GM21526 (cell line): ENCODE data around the gene PSMA8.
"Not testable (repeated sequence)": the region's sequence is repeated elsewhere in the genome, so short reads cannot be mapped to it uniquely, and the experiment has no call there.

ENCODE experiments used
- ATAC-seq: cut with Tn5 transposase; IDR thresholded peaks from one replicate; pipeline ENCODE4 v1.9.1; 2021; ENCODE audit warnings: moderate library complexity; ENCODE audit not compliant: unreplicated experiment, low FRiP score

PSMA8 gene

DNA sequence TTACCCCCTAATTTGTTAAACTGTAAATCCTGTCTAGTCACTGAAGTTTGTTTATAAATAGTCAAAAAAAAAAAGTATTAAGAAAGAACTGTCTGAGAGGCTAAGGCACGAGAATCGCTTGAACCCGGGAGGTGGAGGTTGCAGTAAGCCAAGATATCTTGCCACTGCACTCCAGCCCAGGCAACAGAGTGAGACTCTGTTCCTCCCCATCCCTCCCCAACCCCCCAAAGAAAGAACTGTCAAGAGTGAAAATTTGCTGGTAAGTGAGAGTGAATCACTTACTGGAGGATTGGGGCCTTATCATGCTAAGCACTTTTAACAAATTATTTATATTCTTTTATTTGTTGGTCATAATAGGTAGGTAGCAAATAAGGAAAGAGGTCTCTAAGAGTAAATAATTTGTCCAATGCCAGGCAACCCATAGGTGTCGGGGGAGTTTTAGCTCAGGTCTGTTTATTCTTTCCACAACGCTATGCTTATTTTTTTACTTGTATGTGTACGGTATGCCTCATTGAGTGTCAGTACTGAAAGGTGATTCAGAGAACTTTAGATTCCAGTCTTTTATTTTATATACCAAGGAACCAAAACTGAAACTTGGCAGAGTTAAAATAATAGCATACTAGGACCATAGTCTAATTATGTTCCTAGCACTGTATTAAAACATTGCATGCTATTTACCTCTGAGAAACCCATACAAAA is 95.0 kb downstream of the PSMA8 start:
- no peak for ATAC-seq

DNA sequence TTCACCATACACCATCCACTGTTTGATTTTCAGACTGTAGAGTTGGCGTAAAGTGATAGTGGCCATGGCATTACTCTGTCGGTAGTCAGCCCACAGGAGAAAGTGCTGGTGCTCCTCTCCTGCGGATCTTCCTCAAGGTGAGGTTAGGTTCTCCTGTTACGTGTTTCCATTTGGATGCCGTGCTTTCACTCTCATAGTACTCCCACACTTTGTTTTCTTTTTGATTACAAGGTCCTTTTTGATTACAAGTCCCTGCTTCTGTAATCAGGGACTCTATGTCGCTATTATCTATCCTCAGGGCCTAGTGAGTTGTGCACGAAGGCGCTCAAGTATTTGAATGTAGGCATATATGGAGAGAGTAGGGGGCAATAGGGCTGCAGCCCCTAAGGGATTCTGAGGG is 96.8 kb downstream of the PSMA8 start:
- no peak for ATAC-seq

DNA sequence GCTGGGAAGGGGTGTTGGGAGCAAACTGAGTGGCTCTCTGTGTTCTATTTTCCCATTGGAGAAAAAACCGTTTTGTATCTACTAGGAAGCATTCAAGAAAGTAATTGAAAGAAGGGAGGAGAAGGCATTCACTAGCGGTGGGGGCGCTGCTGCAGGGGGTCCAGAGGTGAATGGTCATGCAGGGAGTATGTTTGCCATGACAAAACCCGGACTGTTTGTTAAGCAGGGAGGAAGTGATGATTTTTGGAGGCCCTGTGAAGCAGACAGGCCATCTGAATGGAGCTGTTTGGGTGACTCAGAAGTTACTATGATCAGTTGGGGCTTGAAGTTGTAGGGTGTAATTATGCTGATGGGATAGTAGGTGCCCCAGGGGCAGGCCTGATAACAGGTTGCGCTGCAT is 99.5 kb downstream of the PSMA8 start:
- no peak for ATAC-seq

DNA sequence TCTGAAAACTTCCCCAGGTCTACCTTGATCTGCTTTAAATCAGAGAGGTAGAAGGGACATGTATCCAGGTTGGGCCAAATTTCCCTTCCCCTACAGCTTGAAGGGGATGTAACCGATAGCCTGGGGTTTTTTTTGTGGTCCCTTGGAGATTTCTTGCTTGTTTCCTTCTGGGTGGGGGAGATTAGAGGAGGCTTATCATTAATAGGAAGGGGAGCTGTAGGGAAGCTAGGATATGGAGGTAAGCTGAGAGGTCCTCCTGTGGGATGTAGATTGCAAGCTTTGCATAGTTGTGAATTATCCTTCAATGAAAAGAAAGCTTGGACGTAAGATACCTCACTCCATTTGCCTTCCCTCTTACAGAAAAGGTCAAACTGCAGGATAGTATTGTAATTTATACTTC is 103.7 kb downstream of the PSMA8 start:
- ATAC-seq = not testable (repeated sequence)

- not testable (repeated sequence) for ATAC-seq
Observed at GRCh38 chr18:26238718-26239117, 105.0 kb downstream of the PSMA8 start.

DNA sequence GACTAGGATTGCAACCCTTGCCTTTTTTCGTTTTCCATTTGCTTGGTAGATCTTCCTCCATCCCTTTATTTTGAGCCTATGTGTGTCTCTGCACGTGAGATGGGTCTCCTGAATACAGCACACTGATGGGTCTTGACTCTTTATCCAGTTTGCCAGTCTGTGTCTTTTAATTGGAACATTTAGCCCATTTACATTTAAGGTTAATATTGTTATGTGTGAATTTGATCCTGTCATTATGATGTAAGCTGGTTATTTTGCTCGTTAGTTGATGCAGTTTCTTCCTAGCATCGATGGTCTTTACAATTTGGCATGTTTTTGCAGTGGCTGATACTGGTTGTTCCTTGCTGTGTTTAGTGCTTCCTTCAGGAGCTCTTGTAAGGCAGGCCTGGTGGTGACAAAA is 108.7 kb downstream of the PSMA8 start:
- ATAC-seq = not testable (repeated sequence)
